NCI-H1436 treated with DMSO at 0.1 percent for 48 hours (cell line): Measurements from ENCODE around the gene DSCAML1.

Experiments used
- DNase-seq: peaks from one replicate; lab custom pipeline; 2025; lab: John Stamatoyannopoulos, UW

DSCAML1 gene

GRCh38 chr11:117690484-117691217, 106.4 kb downstream of the DSCAML1 start:
- no peak for DNase-seq

DNA sequence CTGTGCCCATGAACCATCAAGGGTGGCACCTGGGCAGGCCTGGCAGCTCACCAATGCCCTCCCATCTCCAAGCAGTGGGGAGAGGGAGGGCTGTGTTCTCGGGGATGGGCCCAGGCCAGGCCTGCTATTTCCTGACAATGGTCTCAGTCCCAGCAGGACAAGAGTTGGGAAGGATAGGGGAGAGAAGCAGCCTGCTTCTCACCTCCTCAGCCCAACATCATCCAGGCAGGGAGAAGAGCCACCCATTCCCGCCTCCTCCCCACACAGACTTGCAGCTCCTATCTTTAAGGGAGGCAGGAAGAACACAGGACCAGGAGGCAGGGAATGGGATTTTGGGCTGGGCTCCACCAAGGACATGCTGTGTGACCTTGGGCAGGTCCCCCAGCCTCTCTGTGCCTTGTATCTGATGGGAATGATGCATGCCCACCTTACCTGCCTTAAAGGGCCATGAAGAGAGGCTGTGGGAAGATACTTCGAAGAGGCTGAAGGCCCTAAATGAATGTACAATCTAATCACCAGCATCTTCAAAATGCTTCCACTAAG, 108.7 kb downstream of the DSCAML1 start:
- DNase-seq, result no peak

GRCh38 chr11:117687776-117688175, 109.2 kb downstream of the DSCAML1 start:
- no peak for DNase-seq

DNA sequence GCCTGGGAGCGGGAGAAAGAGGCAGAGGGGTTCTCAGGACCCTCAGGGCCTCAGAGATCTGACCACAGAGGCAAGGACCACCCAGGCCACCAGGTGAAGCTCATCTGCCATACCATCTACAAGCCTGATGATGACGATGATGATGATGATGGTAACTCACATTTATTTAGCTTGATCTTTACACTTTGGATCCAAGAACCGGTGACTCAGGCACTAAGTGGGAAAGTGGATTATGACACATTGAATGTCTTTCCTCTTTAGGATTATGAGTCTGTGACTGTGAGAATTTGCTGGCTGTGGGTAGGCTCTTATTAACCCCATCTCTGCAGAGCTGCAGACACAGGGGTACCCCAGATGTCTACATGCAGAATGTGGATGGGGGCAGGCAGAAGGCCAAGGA, 110.3 kb downstream of the DSCAML1 start:
- DNase-seq, result no peak

DNA sequence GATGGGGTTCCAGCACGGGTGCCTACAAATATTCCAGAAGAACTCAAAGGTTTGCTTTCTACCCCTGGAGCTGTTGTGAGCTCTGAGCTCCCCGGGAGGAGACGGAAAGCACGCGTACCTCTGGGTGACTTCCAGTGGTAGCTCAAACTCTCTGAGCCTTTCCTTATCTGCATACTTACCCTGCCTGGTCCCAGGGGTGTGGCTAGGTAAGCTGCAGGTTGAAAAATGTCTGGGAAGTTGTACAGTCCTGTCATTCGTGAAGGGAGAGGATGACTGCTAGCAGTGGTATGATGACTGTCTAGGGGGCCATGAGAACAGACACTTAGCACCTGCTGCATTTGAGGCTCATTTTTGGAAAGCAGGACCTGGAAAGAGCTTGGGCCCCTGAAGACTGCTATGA, 111.5 kb downstream of the DSCAML1 start:
- no peak for DNase-seq

- no peak for DNase-seq
Measured at GRCh38 chr11:117684731-117685130, 112.3 kb downstream of the DSCAML1 start.

GRCh38 chr11:117684111-117684510, 112.9 kb downstream of the DSCAML1 start:
- DNase-seq, result no peak

- DNase-seq, result no peak
Measured at GRCh38 chr11:117681438-117681837, 115.6 kb downstream of the DSCAML1 start.

DNA sequence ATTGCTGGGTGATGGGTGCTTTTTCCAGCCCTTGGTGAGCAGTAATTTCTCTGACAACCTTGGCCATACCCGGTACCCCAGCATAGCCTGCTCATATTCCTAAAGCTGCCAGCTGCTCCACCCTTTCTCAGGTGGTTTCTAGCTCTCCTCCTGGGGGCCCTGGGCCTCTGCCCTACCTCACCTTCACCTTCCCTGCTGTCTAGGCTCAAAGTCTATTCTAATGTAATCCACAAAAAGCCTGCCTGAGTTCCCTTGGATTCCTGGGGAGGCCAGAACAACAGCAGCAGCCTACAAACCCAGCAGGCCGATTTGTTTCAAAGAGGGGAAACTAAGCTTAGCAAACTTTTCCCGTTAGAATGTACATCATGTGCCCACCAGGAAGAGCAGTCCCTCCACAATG, 117.6 kb downstream of the DSCAML1 start:
- DNase-seq, result no peak

DNA sequence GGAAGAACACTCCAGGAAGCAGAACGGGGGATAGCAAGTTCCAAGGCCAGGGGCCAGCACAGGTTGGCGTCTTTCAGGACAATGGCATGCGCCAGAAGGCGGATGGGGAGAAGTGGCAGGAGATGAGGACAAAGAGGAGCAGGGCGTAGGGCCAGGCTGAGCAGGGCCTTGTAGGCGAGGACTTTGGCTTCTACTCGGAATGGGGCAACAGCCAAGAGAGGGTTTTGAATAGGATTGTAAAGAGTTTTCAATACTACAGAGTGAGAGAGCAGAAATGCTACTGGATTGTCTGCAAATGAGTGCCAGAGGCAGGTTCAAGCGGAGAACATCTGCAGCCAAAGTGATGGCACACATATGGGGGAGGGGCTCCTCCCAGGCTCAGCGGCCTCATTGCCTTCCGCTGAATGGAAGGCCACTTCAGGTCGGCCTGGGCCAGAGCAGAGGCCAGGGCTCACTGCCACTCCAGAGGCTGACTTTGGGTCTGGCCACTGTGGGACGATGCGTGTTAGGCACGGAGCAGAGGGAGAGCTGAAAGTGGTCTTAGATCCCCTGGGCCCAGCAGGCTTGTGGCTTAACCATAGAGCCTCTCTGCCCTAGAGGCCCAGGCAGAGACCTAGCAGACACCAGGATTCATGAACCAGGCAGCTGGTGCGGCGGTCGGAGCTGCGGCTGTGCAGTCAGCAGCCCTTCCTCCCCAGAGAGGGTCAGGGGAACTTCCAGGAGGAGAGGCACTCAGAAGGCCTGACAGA, 118.2 kb downstream of the DSCAML1 start:
- no peak for DNase-seq

GRCh38 chr11:117677729-117678310, 119.2 kb downstream of the DSCAML1 start:
- DNase-seq, result no peak

DNA sequence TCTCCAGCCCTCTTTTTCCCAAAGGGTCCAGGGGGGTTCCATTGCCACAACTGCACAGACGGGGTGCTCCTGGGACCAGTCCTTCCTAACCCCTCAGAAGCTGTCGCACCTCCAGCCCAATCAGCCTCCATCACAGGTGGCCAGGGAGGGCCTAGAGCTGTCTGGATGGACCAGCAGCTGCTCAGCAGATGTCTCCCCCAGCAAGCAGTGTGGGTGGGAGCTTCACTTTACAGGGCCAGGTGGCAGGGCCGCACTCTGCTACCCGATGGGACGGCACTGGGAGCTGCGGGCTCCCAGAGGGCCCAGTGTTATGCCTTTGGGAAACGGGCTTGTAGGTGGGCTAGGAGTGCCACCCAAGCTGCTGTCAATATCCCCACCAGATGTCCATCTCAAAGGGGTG, 120.5 kb downstream of the DSCAML1 start:
- DNase-seq, result no peak

GRCh38 chr11:117673602-117674001, 123.4 kb downstream of the DSCAML1 start:
- no peak for DNase-seq

DNA sequence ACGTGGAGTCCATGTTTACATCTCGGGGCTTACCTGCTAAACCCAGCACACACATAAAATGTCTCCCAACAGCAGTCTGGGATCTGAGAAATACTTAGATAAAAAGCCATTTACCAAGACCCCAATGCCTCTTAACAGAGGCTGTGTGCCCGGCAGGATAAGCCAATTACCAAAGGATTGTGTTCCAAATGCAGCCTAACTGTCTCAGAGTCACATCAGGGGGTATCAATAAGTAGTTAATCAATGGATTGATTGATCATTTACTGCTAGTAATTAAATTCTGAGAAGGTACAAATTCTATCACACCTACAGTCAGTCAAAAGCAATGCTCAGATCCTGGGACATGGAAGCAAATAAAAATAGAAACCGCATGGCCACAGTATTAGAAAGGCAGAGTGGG, 125.6 kb downstream of the DSCAML1 start:
- no peak for DNase-seq

DNA sequence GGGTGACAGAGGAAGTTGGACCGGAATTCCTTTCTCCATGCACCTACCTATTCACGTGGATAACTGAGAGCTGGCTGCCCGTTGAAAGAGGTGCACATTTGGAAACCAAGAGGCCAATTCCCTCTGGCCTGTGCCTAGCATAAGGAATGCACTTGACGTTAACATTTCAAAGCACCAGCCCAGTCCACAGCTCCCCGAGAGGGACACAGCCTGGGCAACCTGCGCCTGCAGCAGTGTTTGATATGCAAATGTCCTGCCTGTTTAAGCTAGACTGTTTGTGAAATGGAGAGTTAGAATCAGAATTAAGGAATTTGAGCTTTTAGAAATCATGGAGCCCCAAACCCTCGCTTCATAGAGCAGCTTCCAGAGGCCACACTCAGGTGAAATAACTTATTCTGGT, 126.1 kb downstream of the DSCAML1 start:
- no peak for DNase-seq

DNA sequence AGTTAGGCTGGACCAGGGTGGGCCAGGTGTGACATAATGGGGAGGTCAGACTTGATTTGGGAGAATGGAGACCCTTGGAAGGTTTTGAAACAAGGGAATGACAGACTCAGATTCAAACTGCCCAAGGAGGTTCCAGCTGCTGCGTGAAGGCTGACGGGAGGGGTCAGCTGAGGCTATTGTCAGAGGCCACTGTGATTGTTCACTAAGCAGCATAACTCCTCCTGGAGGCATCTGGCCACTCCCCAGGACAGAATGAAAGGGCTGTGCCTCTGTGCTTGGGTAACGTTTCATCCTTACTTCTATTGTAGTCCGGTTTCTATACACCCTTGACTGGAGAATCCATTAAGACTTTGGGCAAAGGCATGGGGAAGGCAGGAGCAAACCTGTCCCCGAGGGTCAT, 126.6 kb downstream of the DSCAML1 start:
- DNase-seq, result no peak

GRCh38 chr11:117669616-117670015, 127.4 kb downstream of the DSCAML1 start:
- no peak for DNase-seq

- DNase-seq, result no peak
Measured at GRCh38 chr11:117669062-117669461, 128.0 kb downstream of the DSCAML1 start.

GRCh38 chr11:117668321-117668751, 128.7 kb downstream of the DSCAML1 start:
- DNase-seq, result no peak

GRCh38 chr11:117664897-117665296, 132.1 kb downstream of the DSCAML1 start:
- DNase-seq, result no peak

GRCh38 chr11:117663821-117664220, 133.2 kb downstream of the DSCAML1 start:
- DNase-seq, result no peak

DNA sequence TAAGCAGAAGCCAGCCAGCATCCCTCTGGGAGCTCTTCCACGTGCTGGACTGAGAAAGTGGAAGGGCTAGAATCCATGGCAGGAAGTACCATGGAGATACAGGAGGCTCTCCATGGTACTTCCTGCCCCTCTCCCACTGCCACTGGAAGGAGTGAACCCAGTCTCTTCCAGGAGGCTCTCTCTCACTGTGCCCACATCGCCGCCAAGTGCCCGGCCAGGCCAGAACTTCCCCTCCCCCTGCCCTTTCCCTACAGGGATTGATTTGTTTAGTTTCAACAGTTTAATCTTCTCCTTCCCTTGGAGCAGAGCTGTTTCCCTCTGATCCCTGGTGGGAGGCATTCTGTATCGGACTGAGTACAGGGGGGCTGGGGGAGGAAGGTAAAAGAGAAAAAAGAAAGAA, 133.6 kb downstream of the DSCAML1 start:
- DNase-seq, result no peak
